Right cardiac atrium (tissue), 5 donors: Measurements from ENCODE around the gene MSI1. TPM values are rescaled to one million over a fixed set of nuclear protein-coding genes. Genes with fewer than 3 reads are reported as not detected.

ENCODE experiments used
- ATAC-seq, 2 donors: fragments of 200-7000 bp; cut with Tn5 transposase; one replicate each; pipeline versions ENCODE4 v1.8.0 to v1.9.1; 2020; ENCODE audit warnings: moderate library complexity in 2 of 2, mild to moderate bottlenecking in 1 of 2
- DNase-seq, 3 donors: peaks; one replicate each; pipeline ENCODE4 v3.0.0-alpha.2; 2020
- H3K27ac ChIP-seq: one replicate; pipeline ENCODE4 v1.5.1; 2013; ENCODE audit warnings: mild to moderate bottlenecking, low read length, control low read depth, moderate library complexity
- H3K27me3 ChIP-seq: one replicate; pipeline ENCODE4 v1.6.1; 2013; ENCODE audit not compliant: control insufficient read depth, insufficient read depth
- H3K4me1 ChIP-seq: one replicate; pipeline ENCODE4 v1.6.1; 2013; ENCODE audit warnings: low read length; ENCODE audit not compliant: control insufficient read depth, insufficient read depth
- H3K4me3 ChIP-seq: one replicate; pipeline ENCODE4 v1.5.1; 2013; ENCODE audit warnings: low read length, control low read depth
- H3K9me3 ChIP-seq: one replicate; pipeline ENCODE4 v1.6.1; 2013; ENCODE audit warnings: low read length; ENCODE audit not compliant: control insufficient read depth
- WGBS: extraction: QIAGEN DNeasy Blood & Tissue Kit; methylation state at CpG from one replicate; pipeline ENCODE4 v1.1.7; 2013; 5-methylcytosine and 5-hydroxymethylcytosine counted together
- intact Hi-C, 4 donors: fragments of 100-400 bp; cut with DNase I; formaldehyde crosslinking; loops; one replicate each; pipeline versions ENCODE4 v1.11.0 to v1.14.0; 2022 to 2023
- long read RNA-seq, 4 donors: library from polyadenylated mRNA; unstranded; transcript quantifications; one replicate each; pipeline ENCODE4 v2.0.0, GENCODE V29; 2020 to 2021
- polyA plus RNA-seq: library from polyadenylated mRNA; stranded (reverse); fragments of 200-250 nt; gene quantifications from one replicate; pipeline ENCODE4 v1.2.3, GENCODE V29; 2013
- total RNA-seq, 4 donors: library from RNA; stranded (reverse); fragmentation: NEBNext Ultra II Directional; extraction: Animal tissue kit (Norgen Biotek cat#: 25700); gene quantifications; one replicate each; pipeline ENCODE4 v1.2.1, GENCODE V29; 2021
- donor health status: healthy with polysubstance abuse.
- donor health status: DM: no; HTN: yes; CAD: no.
- donor health status: DM: no; HTN: no; CAD: no.
- donor health status: DM: no; HTN: yes; CAD: no; lungs with severe emphysema.
- donor health status: DM: yes; HTN: yes; CAD: no.

Gene MSI1
- 10 to 100 TPM in 1 of 4 donors, 1 to 10 TPM in 3; 3.0 to 10.7 (median 5.1) TPM for total RNA-seq
- polyA plus RNA-seq: 2.1 TPM
- long read RNA-seq, donor 1, partial matches to known transcripts: 1 of 1 reads
- long read RNA-seq, donor 1, other reads (novel, unspliced or antisense): 0 of 1 reads
- long read RNA-seq, donor 2: 0 reads
- long read RNA-seq, donor 3, partial matches to known transcripts: 0 of 2 reads
- long read RNA-seq, donor 3, other reads (novel, unspliced or antisense): 2 of 2 reads
- long read RNA-seq, donor 4: 0 reads

- H3K9me3 ChIP-seq: no peaks in the 10 kb centered on the region
- intact Hi-C loops: no loop called here
- DNase-seq: no peak
- H3K4me3 ChIP-seq: peak within 1 kb of the TSS; percentile 68
- under 1% methylated on average over 117 of the region's 119 CpGs for WGBS
- no peak within 1 kb of the TSS for H3K27ac ChIP-seq
- H3K27me3 ChIP-seq: no peaks in the 10 kb centered on the region
- H3K4me1 ChIP-seq: no peaks in the 10 kb centered on the region
- peak in 1 of 2 donors; percentile 42 for ATAC-seq
Observed at GRCh38 chr12:120368789-120369602, at the start of gene MSI1. Gene MSI1 (minus strand): TSS chr12:120369164. CDS start chr12:120369091, 73 bp downstream.

DNA sequence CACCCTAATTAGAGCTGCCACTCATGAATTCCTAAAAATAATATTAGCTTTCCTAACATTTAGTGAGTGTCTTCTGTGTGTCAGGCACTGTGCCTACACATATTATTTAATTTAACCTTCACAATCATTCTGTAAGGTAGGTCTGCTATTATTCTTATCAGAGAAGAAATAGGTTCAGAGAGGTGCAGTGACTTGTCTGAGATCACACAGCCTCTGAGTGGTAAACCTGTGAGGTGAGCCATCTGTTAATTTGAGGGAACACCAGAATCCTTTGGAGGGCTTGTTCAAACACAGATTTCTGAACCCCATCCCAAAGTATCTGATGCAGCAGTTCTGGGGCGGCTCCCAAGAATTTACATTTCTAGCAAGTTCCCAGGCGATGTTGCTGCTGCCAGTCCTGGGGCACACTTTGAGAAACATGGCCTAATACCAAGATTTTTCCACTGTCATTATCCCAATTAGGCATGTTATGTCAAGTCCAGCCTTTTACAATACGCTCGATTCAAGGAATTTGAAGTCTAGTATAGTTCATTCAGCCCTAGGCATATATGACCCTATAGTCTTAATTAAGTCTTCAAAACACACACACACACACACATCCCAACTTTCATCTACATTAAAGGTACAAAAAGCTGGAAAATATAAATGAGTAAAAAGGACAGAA, 49.1 kb upstream of the MSI1 start:
- H3K4me1 ChIP-seq: no peaks in the 10 kb centered on the region
- H3K4me3 ChIP-seq: no peak overlapping the region
- intact Hi-C loops: no loop called here
- no peaks in the 10 kb centered on the region for H3K9me3 ChIP-seq
- no peak overlapping the region for H3K27ac ChIP-seq
- no peak for ATAC-seq
- 82% methylated on average over 4 of the region's 4 CpGs for WGBS
- no peak for DNase-seq
- no peaks in the 10 kb centered on the region for H3K27me3 ChIP-seq

DNA sequence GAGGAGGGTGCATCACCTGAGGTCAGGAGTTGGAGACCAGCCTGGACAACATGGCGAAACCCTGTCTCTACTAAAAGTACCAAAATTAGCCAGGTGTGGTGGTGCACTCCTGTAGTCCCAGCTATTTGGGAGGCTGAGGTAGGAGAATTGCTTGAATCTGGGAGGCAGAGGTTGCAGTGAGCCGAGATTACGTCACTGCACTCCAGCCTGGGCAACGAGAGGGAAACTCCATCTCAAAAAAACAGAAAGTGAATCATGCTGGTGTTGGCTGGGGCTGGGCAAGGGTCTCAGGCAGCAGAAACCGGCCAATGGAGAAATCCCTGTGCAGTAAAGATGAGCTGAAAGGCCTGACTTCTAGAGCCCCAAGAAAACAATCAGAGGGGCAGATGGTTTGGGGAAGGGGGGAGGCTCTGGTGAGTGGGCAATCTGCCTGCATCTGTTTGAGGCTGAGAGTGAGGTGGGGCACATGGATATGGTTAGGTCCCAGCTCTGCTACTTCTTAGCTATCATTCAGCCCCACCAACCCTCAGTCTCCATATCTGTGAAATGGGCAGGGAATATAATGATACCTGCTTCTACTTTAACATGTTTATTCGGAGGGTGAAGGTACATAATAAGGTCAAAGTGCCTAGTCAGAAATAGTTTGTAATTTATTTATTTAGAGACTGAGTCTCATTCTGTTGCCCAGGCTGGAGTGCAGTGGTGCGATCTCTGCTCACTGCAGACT, 47.7 kb upstream of the MSI1 start:
- WGBS: 75% methylated on average over 7 of the region's 7 CpGs
- ATAC-seq (no peak), DNase-seq (no peak)
- Histone ChIP-seq H3K4me1 (no peaks in the 10 kb centered on the region), H3K4me3 (no peak overlapping the region), H3K27me3 (no peaks in the 10 kb centered on the region), H3K27ac (no peak overlapping the region), H3K9me3 (no peaks in the 10 kb centered on the region)
- intact Hi-C loops: no loop called here

- Histone ChIP-seq H3K4me3 (no peak overlapping the region), H3K9me3 (no peaks in the 10 kb centered on the region), H3K27ac (peak overlapping the region; percentile 15), H3K4me1 (no peaks in the 10 kb centered on the region), H3K27me3 (no peaks in the 10 kb centered on the region)
- intact Hi-C loops: no loop called here
- DNase-seq: no peak
- ATAC-seq: peak; percentile 48 to 49
- WGBS: 31% methylated on average over 13 of the region's 13 CpGs
Observed at GRCh38 chr12:120413901-120414695, 45.1 kb upstream of the MSI1 start.

GRCh38 chr12:120412421-120412820, 43.5 kb upstream of the MSI1 start:
- no peaks in the 10 kb centered on the region for H3K27me3 ChIP-seq
- WGBS: 75% methylated on average over 7 of the region's 7 CpGs
- DNase-seq: no peak
- H3K27ac ChIP-seq: no peak overlapping the region
- no peaks in the 10 kb centered on the region for H3K4me1 ChIP-seq
- H3K9me3 ChIP-seq: no peaks in the 10 kb centered on the region
- no peak for ATAC-seq
- intact Hi-C loops: no loop called here
- no peak overlapping the region for H3K4me3 ChIP-seq

DNA sequence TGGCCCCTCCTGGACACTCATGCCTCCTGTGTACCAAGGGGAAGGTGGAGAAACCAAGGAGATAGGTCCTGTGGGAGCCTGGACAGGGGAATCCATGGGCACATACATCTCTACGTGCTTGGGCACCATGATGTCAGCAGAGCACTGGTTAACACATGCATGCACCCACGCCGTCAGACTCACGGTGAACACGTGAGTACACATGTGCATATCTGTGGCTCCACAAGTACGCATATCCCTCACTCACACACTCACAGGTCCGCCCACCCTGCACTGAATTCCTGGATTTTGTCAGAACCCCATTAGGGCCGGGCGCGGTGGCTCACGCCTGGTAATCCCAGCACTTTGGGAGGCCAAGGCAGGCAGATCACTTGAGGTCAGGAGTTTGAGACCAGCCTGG, 39.8 kb upstream of the MSI1 start:
- no peak for DNase-seq
- ATAC-seq: no peak
- Histone ChIP-seq H3K4me1 (no peaks in the 10 kb centered on the region), H3K27ac (no peak overlapping the region), H3K4me3 (no peak overlapping the region), H3K9me3 (no peaks in the 10 kb centered on the region), H3K27me3 (no peaks in the 10 kb centered on the region)
- intact Hi-C loops: no loop called here
- WGBS: 93% methylated on average over 11 of the region's 11 CpGs

DNA sequence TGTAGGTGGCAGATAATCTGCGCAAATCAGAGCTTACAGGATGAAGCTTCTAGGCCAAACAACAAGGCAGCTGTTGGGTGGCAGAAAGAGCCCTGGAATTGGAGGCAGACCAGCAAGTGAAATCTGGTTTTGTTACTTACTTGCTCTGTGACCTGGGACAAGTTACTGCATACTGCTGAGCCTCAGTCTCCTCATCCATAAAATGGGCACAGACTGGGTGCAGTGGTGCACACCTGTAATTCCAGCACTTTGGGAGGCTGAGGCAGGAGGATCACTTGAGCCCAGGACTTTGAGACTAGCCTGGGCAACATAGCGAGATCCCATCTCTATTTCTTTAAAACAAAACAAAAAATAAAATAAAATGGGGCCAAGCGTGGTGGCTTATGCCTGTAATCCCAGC, 37.6 kb upstream of the MSI1 start:
- no peak for ATAC-seq

DNA sequence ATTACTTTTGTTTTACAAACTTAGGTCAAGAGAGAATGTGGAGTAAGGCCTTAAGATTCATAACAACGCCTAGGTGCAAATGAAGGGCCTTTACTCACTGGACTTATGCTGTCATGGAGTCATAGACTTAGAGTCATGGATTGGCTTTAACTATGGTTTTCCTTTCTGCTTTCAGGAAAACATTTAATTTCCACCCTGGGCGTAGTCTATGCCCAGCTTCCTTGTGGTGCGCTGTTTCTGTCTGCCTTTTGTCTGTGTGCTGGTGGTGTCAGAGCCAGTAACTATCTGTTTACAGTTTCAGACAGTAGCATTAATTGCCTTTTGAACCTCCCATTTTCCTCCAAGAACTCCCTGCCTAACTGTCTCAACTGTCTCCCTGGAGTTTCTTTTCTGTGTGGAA, 37.1 kb upstream of the MSI1 start:
- Histone ChIP-seq H3K4me3 (no peak overlapping the region), H3K4me1 (no peaks in the 10 kb centered on the region), H3K27me3 (no peaks in the 10 kb centered on the region), H3K27ac (no peak overlapping the region), H3K9me3 (no peaks in the 10 kb centered on the region)
- 83% methylated on average over 3 of the region's 3 CpGs for WGBS
- DNase-seq (no peak), ATAC-seq (no peak)
- intact Hi-C loops: no loop called here

More for the DNA sequence above, 37.6 kb upstream of the MSI1 start:
- intact Hi-C loops: no loop called here
- Histone ChIP-seq H3K27me3 (no peaks in the 10 kb centered on the region), H3K9me3 (no peaks in the 10 kb centered on the region), H3K4me1 (no peaks in the 10 kb centered on the region), H3K4me3 (no peak overlapping the region), H3K27ac (no peak overlapping the region)
- no peak for DNase-seq
- WGBS: 93% methylated on average over 3 of the region's 3 CpGs

- no peak for ATAC-seq
- WGBS: 67% methylated on average over 1 of the region's 1 CpG
- H3K27ac ChIP-seq: no peak overlapping the region
- H3K4me1 ChIP-seq: no peaks in the 10 kb centered on the region
- no peaks in the 10 kb centered on the region for H3K9me3 ChIP-seq
- intact Hi-C loops: no loop called here
- no peaks in the 10 kb centered on the region for H3K27me3 ChIP-seq
- no peak overlapping the region for H3K4me3 ChIP-seq
- no peak for DNase-seq
Observed at GRCh38 chr12:120404271-120404670, 35.3 kb upstream of the MSI1 start.

DNA sequence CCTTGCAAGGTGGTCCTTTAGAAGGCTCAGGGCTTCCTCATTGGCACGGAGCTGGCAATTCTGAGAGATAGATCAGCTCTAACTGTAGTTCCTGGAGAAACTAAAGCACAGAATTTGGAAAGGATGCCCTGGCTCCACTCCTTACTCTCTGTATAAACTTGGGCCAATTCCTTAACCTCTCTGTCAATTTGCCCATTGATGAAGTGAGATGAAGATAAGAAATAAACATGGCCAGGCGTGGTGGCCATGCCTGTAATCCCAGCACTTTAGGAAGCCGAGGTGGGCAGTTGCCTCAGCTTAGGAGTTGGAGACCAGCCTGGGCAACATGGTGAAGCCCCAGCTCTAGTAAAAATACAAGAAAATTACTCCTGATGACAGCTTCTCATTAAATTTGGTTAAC, 34.9 kb upstream of the MSI1 start:
- H3K9me3 ChIP-seq: no peaks in the 10 kb centered on the region
- DNase-seq (no peak), ATAC-seq (no peak)
- intact Hi-C loops: no loop called here
- H3K4me1 ChIP-seq: no peaks in the 10 kb centered on the region
- WGBS: 51% methylated on average over 3 of the region's 3 CpGs
- H3K27me3 ChIP-seq: no peaks in the 10 kb centered on the region
- H3K27ac ChIP-seq: no peak overlapping the region
- no peak overlapping the region for H3K4me3 ChIP-seq
